ENCODE measurements around the gene PIP4K2C.

DNA sequence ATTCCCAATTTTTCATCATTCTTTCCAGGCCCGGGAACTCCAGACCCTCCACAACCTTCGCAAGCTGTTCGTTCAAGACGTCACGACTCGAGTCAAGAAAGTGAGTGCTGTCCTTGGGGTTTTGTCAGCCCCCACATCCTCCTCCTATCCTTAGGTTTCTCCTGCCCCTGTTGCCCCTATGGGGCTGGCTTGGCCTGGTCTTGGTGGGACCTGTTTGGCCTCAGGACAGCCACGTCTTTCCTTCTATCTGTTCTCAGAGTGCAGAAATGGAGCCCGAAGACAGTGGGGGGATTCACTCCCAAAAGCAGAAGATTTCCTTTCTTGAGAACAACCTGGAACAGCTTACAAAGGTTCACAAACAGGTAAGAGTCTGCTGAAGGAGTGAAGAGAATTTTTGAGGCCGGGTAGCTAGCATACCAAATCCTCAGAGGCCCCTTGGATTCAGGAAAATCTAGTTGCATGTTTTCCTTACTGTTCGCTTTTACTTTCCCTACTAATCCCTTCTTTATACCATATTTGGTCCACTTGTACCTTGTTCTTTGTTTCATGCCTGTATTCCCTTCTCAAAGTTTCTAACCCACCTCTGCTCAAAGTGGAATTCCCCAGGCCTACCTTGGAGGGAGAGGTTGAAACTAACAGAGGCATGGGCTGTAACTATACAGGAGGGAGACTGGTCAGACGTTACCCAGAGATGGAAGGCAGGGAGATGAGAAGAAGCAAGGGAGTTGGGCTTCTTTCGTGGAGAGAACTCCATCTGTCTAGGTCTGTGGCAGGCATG lies 12.8 kb upstream of the PIP4K2C start:
- TF ChIP-seq, protein P1, sequence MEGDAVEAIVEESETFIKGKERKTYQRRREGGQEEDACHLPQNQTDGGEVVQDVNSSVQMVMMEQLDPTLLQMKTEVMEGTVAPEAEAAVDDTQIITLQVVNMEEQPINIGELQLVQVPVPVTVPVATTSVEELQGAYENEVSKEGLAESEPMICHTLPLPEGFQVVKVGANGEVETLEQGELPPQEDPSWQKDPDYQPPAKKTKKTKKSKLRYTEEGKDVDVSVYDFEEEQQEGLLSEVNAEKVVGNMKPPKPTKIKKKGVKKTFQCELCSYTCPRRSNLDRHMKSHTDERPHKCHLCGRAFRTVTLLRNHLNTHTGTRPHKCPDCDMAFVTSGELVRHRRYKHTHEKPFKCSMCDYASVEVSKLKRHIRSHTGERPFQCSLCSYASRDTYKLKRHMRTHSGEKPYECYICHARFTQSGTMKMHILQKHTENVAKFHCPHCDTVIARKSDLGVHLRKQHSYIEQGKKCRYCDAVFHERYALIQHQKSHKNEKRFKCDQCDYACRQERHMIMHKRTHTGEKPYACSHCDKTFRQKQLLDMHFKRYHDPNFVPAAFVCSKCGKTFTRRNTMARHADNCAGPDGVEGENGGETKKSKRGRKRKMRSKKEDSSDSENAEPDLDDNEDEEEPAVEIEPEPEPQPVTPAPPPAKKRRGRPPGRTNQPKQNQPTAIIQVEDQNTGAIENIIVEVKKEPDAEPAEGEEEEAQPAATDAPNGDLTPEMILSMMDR (conservative IDR thresholded peaks at IDR 0.05 in 1 of 2, IDR thresholded peaks at IDR 0.05 in 1 of 2; ENCODE audit: extremely low read depth in 1 of 2, insufficient read depth in 1 of 2, low read depth in 1 of 2, low read length in 2 of 2) = no peak
- no peak for TF ChIP-seq EZH2 (IDR thresholded peaks at IDR 0.05; ENCODE audit: borderline replicate concordance, low read length)
